ENCODE results near the gene TNRC6C.
"Not testable (repeated sequence)": the region's sequence is repeated elsewhere in the genome, so short reads cannot be mapped to it uniquely, and the experiment has no call there.

Gene TNRC6C

GRCh38 chr17:77930780-77931768 lies 27.4 kb upstream of the TNRC6C start:
- no peak for DNase-seq

GRCh38 chr17:77933777-77934398 lies 24.6 kb upstream of the TNRC6C start:
- no peak for DNase-seq

- DNase-seq = peak in 1 of 2 experiments; percentile 65
Measured at GRCh38 chr17:77935121-77935571, 23.4 kb upstream of the TNRC6C start.

GRCh38 chr17:77935744-77936143 lies 22.8 kb upstream of the TNRC6C start:
- DNase-seq = not testable (repeated sequence)

- DNase-seq = no peak
Measured at GRCh38 chr17:77936881-77937280, 21.6 kb upstream of the TNRC6C start.

DNA sequence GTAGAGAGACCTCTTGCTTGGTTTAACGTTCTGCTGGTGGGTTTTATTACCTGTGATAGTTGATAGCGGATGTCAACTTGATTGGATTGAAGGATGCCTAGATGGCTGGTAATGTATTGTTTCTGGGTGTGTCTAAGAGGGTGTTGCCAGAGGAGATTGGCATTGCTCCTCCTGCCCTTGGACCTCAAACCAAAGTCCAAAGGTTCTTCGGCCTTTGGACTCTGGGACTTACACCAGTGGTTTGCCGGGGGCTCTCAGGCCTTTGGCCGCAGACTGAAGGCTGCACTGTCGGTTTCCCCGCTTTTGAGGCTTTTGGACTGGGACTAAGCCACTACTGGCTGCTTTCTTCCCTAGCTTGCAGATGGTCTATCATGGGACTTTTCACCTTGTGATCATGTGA lies 17.5 kb upstream of the TNRC6C start:
- DNase-seq = no peak

GRCh38 chr17:77942112-77942988 lies 16.2 kb upstream of the TNRC6C start:
- DNase-seq = peak; percentile 72 to 74

GRCh38 chr17:77943971-77944370 lies 14.5 kb upstream of the TNRC6C start:
- DNase-seq = no peak

DNA sequence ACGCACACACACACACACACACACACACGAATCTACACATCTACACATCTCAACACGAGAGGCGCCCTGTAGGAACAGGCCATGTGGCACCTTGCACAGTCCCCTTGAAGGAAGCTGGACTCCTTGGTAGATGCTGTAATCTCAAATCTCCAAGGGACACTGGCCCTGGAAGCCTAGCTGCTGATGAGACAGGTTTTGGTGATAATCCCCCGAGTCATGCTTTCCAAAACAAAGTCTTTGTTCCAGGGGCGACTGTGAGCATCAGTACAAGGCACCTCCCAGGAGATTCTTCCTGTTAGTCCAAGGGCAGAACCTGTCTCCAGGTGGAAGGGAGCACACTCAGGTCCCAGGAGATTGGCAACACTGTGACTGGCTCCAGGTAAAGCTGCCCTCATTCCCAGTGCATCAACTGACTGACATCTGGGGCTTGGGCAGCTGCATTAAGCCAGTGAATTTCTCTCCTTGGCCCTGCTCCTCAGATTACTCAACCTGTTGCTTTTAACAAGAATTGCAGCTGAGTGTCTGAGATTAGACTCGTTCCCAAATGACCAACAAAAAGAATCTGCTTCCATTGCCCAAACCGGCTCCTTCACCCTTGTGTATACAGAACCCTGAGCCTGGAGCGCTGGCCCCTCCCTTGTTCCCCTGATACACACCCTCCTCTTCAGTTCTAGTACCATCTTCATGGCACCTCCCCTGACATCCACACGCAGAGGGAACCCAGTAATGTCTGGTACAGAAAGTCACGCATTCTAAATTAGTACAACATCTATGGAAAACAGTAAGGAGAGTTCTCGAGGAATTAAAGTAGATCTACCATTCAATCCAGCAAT lies 13.9 kb upstream of the TNRC6C start:
- DNase-seq = no peak

DNA sequence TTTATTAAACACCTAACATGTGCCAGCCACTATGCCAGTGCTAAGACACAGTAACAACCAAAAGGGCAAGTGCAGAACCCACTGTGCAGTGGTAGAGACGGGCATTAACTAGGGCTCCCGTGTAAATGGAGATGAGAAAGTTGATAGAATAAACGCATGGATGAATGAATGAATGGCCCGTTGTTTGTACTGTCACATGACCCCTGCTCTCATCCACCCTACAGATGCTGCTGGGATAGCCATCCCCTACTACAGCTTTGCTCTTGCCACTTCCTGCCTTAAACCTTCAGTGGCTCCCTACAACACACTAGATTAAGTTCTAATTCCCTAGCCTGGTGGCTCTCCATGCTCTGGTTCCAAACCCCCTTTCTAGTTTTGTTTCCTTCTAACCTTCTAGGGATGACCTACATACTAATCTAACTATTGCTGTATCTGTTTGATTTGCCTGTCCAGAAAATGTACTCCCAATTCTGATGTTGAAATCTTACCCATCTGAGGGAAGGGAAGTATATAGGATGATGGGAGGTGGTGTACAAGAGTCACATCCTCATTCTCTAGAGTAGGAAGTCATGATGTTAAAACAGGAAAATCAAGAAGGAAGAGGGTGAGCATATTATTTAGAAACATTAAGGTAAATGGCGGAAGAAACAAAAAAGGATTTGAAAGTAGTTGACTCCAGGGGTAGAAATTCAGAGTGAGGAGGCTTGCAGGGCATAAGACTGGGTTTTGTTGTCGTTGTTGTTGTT lies 11.4 kb upstream of the TNRC6C start:
- no peak for DNase-seq

GRCh38 chr17:77948690-77949114 lies 9.8 kb upstream of the TNRC6C start:
- DNase-seq = peak in 1 of 2 experiments; percentile 51

GRCh38 chr17:77951123-77951522 lies 7.4 kb upstream of the TNRC6C start:
- DNase-seq = no peak

GRCh38 chr17:77952368-77952767 lies 6.1 kb upstream of the TNRC6C start:
- DNase-seq = no peak

GRCh38 chr17:77957235-77957856 lies 1.2 kb upstream of the TNRC6C start:
- DNase-seq = no peak

- DNase-seq = peak in 1 of 2 experiments; percentile 57
Measured at GRCh38 chr17:77958716-77959125, 218 bp downstream of the TNRC6C start.

- DNase-seq = peak; percentile 15 to 56
Measured at GRCh38 chr17:77959126-77959925, 823 bp downstream of the TNRC6C start.

- peak; percentile 76 to 79 for DNase-seq
Measured at GRCh38 chr17:77959926-77960521, 1.5 kb downstream of the TNRC6C start.

DNA sequence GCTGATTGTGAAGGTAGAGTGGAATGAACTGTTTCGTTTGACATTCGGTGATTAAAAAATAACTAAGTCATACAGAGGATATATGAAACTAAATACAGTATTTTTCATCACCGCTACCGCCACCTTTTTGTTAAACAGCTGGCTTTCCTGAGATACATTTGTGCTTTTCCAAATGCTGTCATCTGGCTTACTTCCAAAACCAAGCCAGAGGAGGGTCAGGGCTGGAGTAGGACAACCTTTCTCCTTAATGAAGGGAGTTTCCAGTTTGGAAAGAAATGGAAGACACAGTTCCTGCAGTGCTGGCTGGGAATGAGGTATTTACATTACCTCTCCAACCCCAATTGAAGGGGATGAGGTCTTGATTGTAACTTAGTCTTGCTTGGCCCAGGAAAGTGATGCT lies 3.2 kb downstream of the TNRC6C start:
- no peak for DNase-seq

- DNase-seq = peak in 1 of 2 experiments; percentile 15
Measured at GRCh38 chr17:77962348-77962747, 3.8 kb downstream of the TNRC6C start.
